ENCODE measurements around the gene SPTBN2. TPM values are rescaled to one million over a fixed set of nuclear protein-coding genes. Genes with fewer than 3 reads are reported as not detected.

The SPTBN2 gene
- total and polyA plus RNA-seq, 2 of the 8 experiments (the other 6 are each of a cell fraction or from before 2014, with no cell fraction given) = 19.1 to 69.0 TPM

GRCh38 chr11:66725114-66725513 is 3.9 kb downstream of the SPTBN2 start:
- Histone ChIP-seq H2BK120ac (replicated peaks; ENCODE audit: low read depth, low read length) (no peak overlapping the region), H4K91ac (replicated peaks; ENCODE audit: insufficient read length, low read length) (no peak overlapping the region), H3K79me1 (ENCODE audit: low read depth, low read length) (peaks cover 10% of the 10 kb centered on the region), H3K4me2 (ENCODE audit: insufficient read depth in 1 of 2, low read depth in 2 of 2, low read length in 2 of 2) (peak overlapping the region in 1 of 2 experiments; percentile 81; a peak in 1 of 4 replicates), H3K9ac (replicated peaks in 1 of 4; ENCODE audit: extremely low read depth in 1 of 4, low read depth in 3 of 4, low read length in 3 of 4) (no peak overlapping the region), H2BK12ac (ENCODE audit: low read depth, low read length) (no peak overlapping the region; the same call in 1 of the 2 replicates), H2AFZ (ENCODE audit: low read length) (no peak overlapping the region), H3K36me3 (ENCODE audit: control insufficient read depth in 2 of 4, insufficient read depth in 4 of 4, low read length in 3 of 4) (peaks cover 0 to 3% (median 0%) of the 10 kb centered on the region in 4 experiments; a peak in 2 of 8 replicates), H3K27me3 (replicated peaks in 1 of 4; ENCODE audit: control insufficient read depth in 3 of 4, extremely low read depth in 1 of 4, insufficient read depth in 3 of 4, low read length in 3 of 4) (peaks cover 0 to 25% (median 15%) of the 10 kb centered on the region in 4 experiments; a peak in 6 of 7 replicates), H2BK5ac (ENCODE audit: low read depth, low read length) (no peak overlapping the region), H3K79me2 (ENCODE audit: control insufficient read depth in 1 of 2, insufficient read depth in 2 of 2, low read length in 2 of 2) (peaks cover 0 to 35% of the 10 kb centered on the region in 2 experiments; a peak in 3 of 4 replicates), H3K56ac (replicated peaks; ENCODE audit: insufficient read length, low read depth, low read length) (no peak overlapping the region), H3K4me1 (replicated peaks in 1 of 4; ENCODE audit: control insufficient read depth in 3 of 4, insufficient read depth in 4 of 4, low read length in 3 of 4) (peaks cover 18 to 35% (median 20%) of the 10 kb centered on the region in 4 experiments), H3K23ac (ENCODE audit: insufficient read length) (no peak overlapping the region), H3K23me2 (ENCODE audit: low read depth, low read length) (peaks cover 9% of the 10 kb centered on the region), H3K9me3 (ENCODE audit: insufficient read depth in 2 of 2, low read depth in 1 of 2, low read length in 1 of 2) (no peaks in the 10 kb centered on the region), H4K8ac (ENCODE audit: extremely low read depth, insufficient read depth, low read length) (no peak overlapping the region), H2BK15ac (ENCODE audit: low read length) (no peak overlapping the region), H3K4me3 (ENCODE audit: extremely low read depth in 1 of 4, insufficient read depth in 2 of 4, low read depth in 3 of 4, low read length in 4 of 4) (no peak overlapping the region), H3K27ac (ENCODE audit: low read depth, low read length) (no peak overlapping the region), H2AK5ac (ENCODE audit: low read depth, low read length) (no peak overlapping the region), H3K18ac (ENCODE audit: extremely low read depth, low read length) (no peak overlapping the region), H4K20me1 (replicated peaks in 1 of 2; ENCODE audit: control insufficient read depth in 1 of 2, insufficient read depth in 2 of 2, low read length in 2 of 2) (no peaks in the 10 kb centered on the region), H3K14ac (ENCODE audit: insufficient read length) (no peak overlapping the region), H4K5ac (ENCODE audit: insufficient read length, low read depth, low read length) (no peak overlapping the region), H3K4ac (replicated peaks; ENCODE audit: insufficient read length, low read depth, low read length) (no peak overlapping the region), H2BK20ac (ENCODE audit: low read length) (no peak overlapping the region)
- no peak for FAIRE-seq
- no peak for DNase-seq (ENCODE audit: low read depth in 1 of 2, low spot score in 2 of 2)
- 76% methylated on average over 1 of the region's 1 CpG; no CpG with 5 or more reads in 1 of the 2 experiments for WGBS, 2 experiments (ENCODE audit: extremely low coverage in 1 of 2, insufficient coverage in 1 of 2, insufficient read length in 1 of 2, insufficient replicate concordance in 2 of 2, low coverage in 1 of 2, low lambda C conversion rate in 2 of 2, missing lambda C conversion rate in 1 of 2)
- CTCF ChIA-PET (ENCODE audit: partially characterized antibody) = interaction anchor here (0.7 to 2.6 kb wide), 9 partner anchors 39 to 144 kb away, joined by 3 to 10 read pairs (median 3); partner anchors contain the start of gene RBM14
- POLR2A ChIA-PET (ENCODE audit: partially characterized antibody) = interaction anchor here (0.8 to 2.5 kb wide), 5 partner anchors 11 to 127 kb away, joined by 3 to 19 read pairs (median 3); partner anchors contain the start of genes RBM14 and RCE1
- no peak for TF ChIP-seq BCL11A (IDR thresholded peaks at IDR 0.05; ENCODE audit: low read depth in 2 of 2, low read length in 2 of 2)
- TF ChIP-seq YY1 (IDR thresholded peaks at IDR 0.05; ENCODE audit: low read depth, low read length) = no peak
- TF ChIP-seq SUZ12 (IDR thresholded peaks at IDR 0.05; ENCODE audit: low read length) = no peak
- TF ChIP-seq SIX5 (IDR thresholded peaks at IDR 0.05; ENCODE audit: low read depth, low read length) = no peak
- TF ChIP-seq TAF7 (optimal IDR thresholded peaks at IDR 0.05; ENCODE audit: borderline replicate concordance, low read depth, low read length) = no peak
- TF ChIP-seq TCF12 (IDR thresholded peaks at IDR 0.05; ENCODE audit: low read depth, low read length) = no peak
- TF ChIP-seq CBX8 (IDR thresholded peaks at IDR 0.05; ENCODE audit: borderline replicate concordance, low read depth, low read length) = no peak
- no peak for TF ChIP-seq BACH1 (IDR thresholded peaks at IDR 0.05; ENCODE audit: low read length)
- no peak for TF ChIP-seq SAP30 (IDR thresholded peaks at IDR 0.05; ENCODE audit: insufficient read depth, insufficient replicate concordance, low read length)
- TF ChIP-seq, protein P1, sequence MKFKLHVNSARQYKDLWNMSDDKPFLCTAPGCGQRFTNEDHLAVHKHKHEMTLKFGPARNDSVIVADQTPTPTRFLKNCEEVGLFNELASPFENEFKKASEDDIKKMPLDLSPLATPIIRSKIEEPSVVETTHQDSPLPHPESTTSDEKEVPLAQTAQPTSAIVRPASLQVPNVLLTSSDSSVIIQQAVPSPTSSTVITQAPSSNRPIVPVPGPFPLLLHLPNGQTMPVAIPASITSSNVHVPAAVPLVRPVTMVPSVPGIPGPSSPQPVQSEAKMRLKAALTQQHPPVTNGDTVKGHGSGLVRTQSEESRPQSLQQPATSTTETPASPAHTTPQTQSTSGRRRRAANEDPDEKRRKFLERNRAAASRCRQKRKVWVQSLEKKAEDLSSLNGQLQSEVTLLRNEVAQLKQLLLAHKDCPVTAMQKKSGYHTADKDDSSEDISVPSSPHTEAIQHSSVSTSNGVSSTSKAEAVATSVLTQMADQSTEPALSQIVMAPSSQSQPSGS (IDR thresholded peaks at IDR 0.05; ENCODE audit: low read length) = no peak
- no peak for TF ChIP-seq BRCA1 (IDR thresholded peaks at IDR 0.05; ENCODE audit: low read depth, low read length)
- TF ChIP-seq RBBP5 (IDR thresholded peaks at IDR 0.05; ENCODE audit: borderline replicate concordance, low read depth, low read length) = no peak

Measured in H1 (cell line).